Nephron progenitor cell (in vitro differentiated cells): Measurements from ENCODE around the gene STAP2.

ENCODE experiments used
- DNase-seq: peaks from one replicate; pipeline ENCODE4 v3.0.0; 2021
- H3K27ac Mint-ChIP-seq: 2 replicates; pipeline ENCODE4 v1.8.0; 2021; ENCODE audit warnings: mild to moderate bottlenecking, moderate library complexity, mixed read lengths
- H3K27me3 Mint-ChIP-seq: 2 replicates; pipeline ENCODE4 v1.8.0; 2021; ENCODE audit warnings: mild to moderate bottlenecking, low read depth, mixed read lengths; ENCODE audit not compliant: poor library complexity
- H3K36me3 Mint-ChIP-seq: 2 replicates; pipeline ENCODE4 v1.8.0; 2021; ENCODE audit warnings: low read depth, mixed read lengths
- H3K4me1 Mint-ChIP-seq: 2 replicates; pipeline ENCODE4 v1.8.0; 2021; ENCODE audit warnings: mixed read lengths
- H3K4me3 Mint-ChIP-seq: 2 replicates; pipeline ENCODE4 v1.8.0; 2021; ENCODE audit warnings: mild to moderate bottlenecking, moderate library complexity, mixed read lengths
- H3K9me3 Mint-ChIP-seq: 2 replicates; pipeline ENCODE4 v1.8.0; 2021; ENCODE audit warnings: mild to moderate bottlenecking, moderate library complexity, mixed read lengths
- TF ChIP-seq, protein P1 (sequence below): fragments of 200-600 bp; sonication (generic); IDR thresholded peaks from 2 replicates; pipeline ENCODE4 v1.5.0; 2021; ENCODE audit warnings: antibody characterized with exemption

The STAP2 gene

DNA sequence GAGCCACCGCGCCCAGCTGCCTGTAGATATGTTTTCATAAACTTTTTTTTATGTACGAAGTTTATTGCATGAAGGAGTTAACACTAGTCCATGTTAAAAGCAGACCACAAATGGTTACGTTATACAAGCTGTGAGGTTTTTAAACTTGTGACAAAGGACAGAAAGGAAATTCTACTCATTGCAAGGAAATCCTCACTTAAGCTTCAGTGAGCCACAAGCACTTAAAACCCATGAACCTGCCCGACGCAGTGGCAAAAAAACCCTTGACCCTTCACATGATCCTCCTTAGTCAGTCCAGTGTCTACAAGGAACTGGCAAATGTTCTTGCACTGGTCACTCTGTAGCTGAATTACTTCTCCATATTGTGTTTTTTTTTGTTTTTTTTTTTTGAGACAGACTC lies 8.9 kb upstream of the STAP2 start:
- peaks cover 51% of the 10 kb centered on the region for H3K36me3 Mint-ChIP-seq
- H3K27me3 Mint-ChIP-seq = no peaks in the 10 kb centered on the region
- peaks cover 1% of the 10 kb centered on the region for H3K4me1 Mint-ChIP-seq
- H3K27ac Mint-ChIP-seq = no peak overlapping the region
- no peak overlapping the region for H3K4me3 Mint-ChIP-seq
- H3K9me3 Mint-ChIP-seq = no peaks in the 10 kb centered on the region
- TF ChIP-seq, protein P1, sequence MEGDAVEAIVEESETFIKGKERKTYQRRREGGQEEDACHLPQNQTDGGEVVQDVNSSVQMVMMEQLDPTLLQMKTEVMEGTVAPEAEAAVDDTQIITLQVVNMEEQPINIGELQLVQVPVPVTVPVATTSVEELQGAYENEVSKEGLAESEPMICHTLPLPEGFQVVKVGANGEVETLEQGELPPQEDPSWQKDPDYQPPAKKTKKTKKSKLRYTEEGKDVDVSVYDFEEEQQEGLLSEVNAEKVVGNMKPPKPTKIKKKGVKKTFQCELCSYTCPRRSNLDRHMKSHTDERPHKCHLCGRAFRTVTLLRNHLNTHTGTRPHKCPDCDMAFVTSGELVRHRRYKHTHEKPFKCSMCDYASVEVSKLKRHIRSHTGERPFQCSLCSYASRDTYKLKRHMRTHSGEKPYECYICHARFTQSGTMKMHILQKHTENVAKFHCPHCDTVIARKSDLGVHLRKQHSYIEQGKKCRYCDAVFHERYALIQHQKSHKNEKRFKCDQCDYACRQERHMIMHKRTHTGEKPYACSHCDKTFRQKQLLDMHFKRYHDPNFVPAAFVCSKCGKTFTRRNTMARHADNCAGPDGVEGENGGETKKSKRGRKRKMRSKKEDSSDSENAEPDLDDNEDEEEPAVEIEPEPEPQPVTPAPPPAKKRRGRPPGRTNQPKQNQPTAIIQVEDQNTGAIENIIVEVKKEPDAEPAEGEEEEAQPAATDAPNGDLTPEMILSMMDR = no peak
- no peak for DNase-seq

DNA sequence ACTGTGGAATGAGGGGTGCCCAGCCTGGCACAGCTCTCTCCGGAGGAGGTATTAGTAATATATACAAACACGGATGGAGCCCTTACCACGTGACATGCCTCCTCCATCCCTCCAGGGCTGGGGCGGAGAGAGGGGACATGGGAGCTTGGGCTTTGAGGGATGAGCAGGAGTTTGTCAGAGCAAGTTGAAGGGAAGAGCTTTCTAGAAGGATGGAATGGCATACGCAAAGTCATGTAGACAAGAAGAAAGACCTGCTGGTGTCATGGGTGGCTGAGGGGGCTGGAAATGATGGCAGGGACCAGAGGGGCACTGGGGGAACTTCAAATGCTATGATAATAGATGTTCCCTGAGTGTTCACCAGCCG lies 7.4 kb upstream of the STAP2 start:
- Mint-ChIP-seq H3K9me3 (no peaks in the 10 kb centered on the region), H3K4me1 (peaks cover 13% of the 10 kb centered on the region), H3K36me3 (peaks cover 51% of the 10 kb centered on the region), H3K4me3 (no peak overlapping the region), H3K27me3 (no peaks in the 10 kb centered on the region), H3K27ac (no peak overlapping the region)
- no peak for DNase-seq
- TF ChIP-seq, protein P1 = no peak

DNA sequence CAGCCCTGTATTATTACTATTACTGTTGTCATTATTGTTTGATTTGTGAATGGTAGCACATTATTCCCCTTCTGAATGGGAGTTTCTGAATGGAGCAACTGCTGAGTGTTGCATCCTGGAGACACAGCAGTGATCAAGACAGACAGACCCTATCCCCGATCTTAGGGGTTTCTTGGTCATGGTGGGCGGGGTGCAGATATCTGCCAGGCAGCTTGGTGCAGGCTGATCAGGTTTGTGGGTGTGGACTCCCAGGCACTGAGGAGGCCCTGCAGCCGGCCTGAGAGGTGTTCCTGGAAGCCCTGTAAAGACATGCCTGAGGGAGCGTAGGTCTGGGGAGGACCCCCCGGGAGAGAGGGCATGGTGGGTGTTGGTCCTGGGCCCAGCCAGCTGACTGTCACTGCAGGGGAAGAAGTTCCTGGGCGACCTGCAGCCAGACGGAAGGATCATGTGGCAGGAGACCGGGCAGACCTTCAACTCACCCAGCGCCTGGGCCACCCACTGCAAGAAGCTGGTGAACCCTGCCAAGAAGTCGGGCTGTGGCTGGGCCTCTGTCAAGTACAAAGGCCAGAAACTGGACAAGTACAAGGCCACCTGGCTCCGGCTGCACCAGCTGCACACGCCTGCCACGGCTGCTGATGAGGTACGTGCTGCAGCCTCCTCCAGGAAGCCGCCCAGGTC lies 6.9 kb upstream of the STAP2 start:
- TF ChIP-seq, protein P1 = no peak
- no peak for DNase-seq
- Mint-ChIP-seq H3K9me3 (no peaks in the 10 kb centered on the region), H3K27ac (no peak overlapping the region), H3K36me3 (peaks cover 46% of the 10 kb centered on the region), H3K4me1 (peaks cover 18% of the 10 kb centered on the region), H3K4me3 (peak overlapping the region; percentile 62), H3K27me3 (no peaks in the 10 kb centered on the region)

DNA sequence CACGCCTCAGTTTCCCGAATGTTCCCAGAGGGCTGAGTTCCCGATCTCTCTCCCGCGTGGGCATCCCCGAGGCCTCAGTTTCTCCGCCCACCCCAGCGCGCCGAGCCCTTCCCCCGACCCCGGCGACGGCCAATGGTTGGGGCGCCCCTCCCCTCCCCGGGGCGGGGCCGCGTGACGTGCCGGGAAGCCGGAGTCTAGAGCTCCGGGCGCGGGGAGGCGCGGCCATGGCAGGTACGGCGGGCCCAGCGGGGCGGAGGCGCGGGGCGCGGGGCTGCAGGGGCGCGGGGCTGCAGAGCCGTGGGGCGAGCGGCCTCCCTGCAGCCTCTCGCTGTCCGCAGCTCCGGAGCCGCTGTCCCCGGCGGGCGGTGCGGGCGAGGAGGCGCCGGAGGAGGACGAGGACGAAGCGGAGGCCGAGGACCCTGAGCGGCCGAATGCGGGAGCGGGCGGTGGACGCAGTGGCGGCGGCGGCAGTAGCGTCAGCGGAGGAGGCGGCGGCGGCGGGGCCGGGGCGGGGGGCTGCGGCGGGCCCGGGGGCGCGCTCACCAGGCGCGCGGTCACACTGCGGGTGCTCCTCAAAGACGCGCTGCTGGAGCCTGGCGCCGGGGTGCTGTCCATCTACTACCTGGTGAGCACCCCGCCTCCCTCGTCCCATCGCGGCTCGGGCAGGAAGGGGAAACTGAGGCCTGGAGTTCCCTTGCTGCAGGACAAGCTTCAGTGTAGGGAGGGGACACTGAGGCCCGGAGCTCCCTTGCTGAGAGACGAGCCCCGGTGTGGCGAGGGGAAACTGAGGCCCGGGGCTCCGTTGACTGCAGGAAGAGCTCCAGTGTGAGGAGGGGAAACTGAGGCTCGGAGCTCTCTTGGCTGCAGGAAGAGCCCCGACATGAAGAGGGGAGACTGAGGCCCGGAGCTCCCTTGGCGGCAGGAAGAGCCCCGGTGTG lies 5.0 kb upstream of the STAP2 start, which contains the start of gene MPND:
MPND (plus strand) TSS at position 193 of the 938 bp plus-strand sequence; CDS start at position 225, 32 bp downstream.
- peak within 1 kb of the TSS; percentile 85 for H3K4me3 Mint-ChIP-seq
- TF ChIP-seq, protein P1 = no peak
- H3K9me3 Mint-ChIP-seq = no peaks in the 10 kb centered on the region
- H3K27ac Mint-ChIP-seq = peak within 1 kb of the TSS; percentile 96
- peaks cover 30% of the 10 kb centered on the region for H3K36me3 Mint-ChIP-seq
- peaks cover 4% of the 10 kb centered on the region for H3K27me3 Mint-ChIP-seq
- peaks cover 30% of the 10 kb centered on the region for H3K4me1 Mint-ChIP-seq
- peak; percentile 94 for DNase-seq

DNA sequence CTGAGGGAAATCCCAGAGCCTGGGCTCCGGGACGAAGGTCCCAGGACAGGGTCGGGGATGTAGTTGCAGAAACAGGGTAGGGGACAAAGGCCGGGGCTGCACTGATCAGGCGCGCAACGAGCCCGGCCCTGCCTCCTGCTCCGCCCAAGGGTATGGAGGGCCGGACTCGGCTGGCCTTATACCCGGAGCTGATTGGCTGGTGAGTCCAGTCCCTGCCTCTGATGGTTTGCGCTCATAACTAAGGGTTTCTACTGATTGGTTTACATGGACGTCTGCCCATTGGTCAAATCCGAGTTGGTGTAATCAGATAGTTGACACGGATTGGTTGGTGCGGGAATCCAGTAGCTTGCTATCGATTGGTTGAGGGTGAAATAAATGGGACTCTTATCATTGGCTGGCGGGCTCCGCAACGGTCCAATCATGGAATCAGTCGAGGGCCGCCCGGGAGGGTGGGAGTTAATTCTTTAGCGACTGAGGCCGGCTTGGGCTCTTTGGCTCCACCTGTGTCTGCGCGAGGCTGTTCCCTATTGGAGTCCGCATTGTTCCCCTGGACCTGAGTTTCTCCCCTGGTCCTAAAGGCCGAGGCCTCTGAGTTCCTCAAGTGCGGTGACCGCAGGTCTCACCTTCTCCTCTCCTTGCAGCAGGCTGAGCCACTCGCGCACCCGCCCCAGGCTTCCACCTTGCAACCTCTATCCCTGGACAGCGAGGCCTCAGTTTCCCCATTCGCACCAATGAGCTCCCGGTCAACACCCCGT lies 4.2 kb upstream of the STAP2 start:
- Mint-ChIP-seq H3K36me3 (peaks cover 23% of the 10 kb centered on the region), H3K4me3 (peak overlapping the region; percentile 85), H3K27me3 (peaks cover 4% of the 10 kb centered on the region), H3K27ac (peak overlapping the region; percentile 96), H3K9me3 (no peaks in the 10 kb centered on the region), H3K4me1 (peaks cover 38% of the 10 kb centered on the region)
- peak; percentile 92 for DNase-seq
- TF ChIP-seq, protein P1 = peak; percentile 16
